Measurements from ENCODE around the gene TASL. TPM values are rescaled to one million over a fixed set of nuclear protein-coding genes. Genes with fewer than 3 reads are reported as not detected.

TASL gene
- total and polyA plus RNA-seq, 2 of the 8 experiments (the other 6 are each of a cell fraction or from before 2014, with no cell fraction given): not detected

Small RNA genes lying within 50 kb of the gene (small RNA-seq; reads per million reads assigned to genes)
- gene CKS1BP6 (ENCODE audit: insufficient read depth): not detected

Other genes starting within 250 kb of the TASL start
- gene GK, start 75.7 kb upstream of the TASL start, total RNA-seq (2021; fragmentation: NEBNext Ultra II Directional; extraction: Animal tissue kit (Norgen Biotek cat#: 25700)): 9.4 and 11.2 TPM in 2 replicates
- gene GK, start 75.7 kb upstream of the TASL start, polyA plus RNA-seq (2011; rRNA removed): 2.2 and 2.9 TPM in 2 replicates